Uterus (tissue), 4 donors: ENCODE data around the gene ICE1. TPM values are rescaled to one million over a fixed set of nuclear protein-coding genes. Genes with fewer than 3 reads are reported as not detected.

Experiments used
- DNase-seq, 2 donors: peaks; one replicate each; pipeline ENCODE4 v3.0.0-alpha.2; 2019 to 2020
- H3K27ac ChIP-seq, 2 donors: fragments of 200-600 bp; sonication (generic); 1 replicate in 1 of 2; 2 replicates in 1 of 2; pipeline ENCODE4 v1.5.1; 2016 to 2018
- H3K27me3 ChIP-seq, 2 donors: fragments of 200-600 bp; sonication (generic); one replicate each; pipeline ENCODE4 v1.5.1; 2018 to 2019; ENCODE audit warnings: control low read depth in 1 of 2
- H3K36me3 ChIP-seq, 2 donors: fragments of 200-600 bp; sonication (generic); one replicate each; pipeline ENCODE4 v1.5.1; 2019; ENCODE audit warnings: control low read depth in 1 of 2
- H3K4me1 ChIP-seq, 2 donors: fragments of 200-600 bp; sonication (generic); one replicate each; pipeline ENCODE4 v1.5.1; 2018 to 2019; ENCODE audit warnings: control low read depth in 1 of 2
- H3K4me3 ChIP-seq, 2 donors: fragments of 200-600 bp; sonication (generic); 1 replicate in 1 of 2; 2 replicates in 1 of 2; pipeline ENCODE4 v1.5.1; 2018 to 2019; ENCODE audit warnings: mild to moderate bottlenecking in 1 of 2
- H3K9me3 ChIP-seq, 2 donors: fragments of 200-600 bp; sonication (generic); one replicate each; pipeline ENCODE4 v1.5.1; 2019; ENCODE audit warnings: control low read depth in 1 of 2
- CTCF ChIP-seq, 4 experiments: fragments of 200-600 bp in 2 of 4; fragments of 450-650 bp in 2 of 4; sonication (generic) in 2 of 4; IDR thresholded peaks; one replicate each; pipeline ENCODE4 v1.5.1; 2016 to 2019; ENCODE audit warnings: antibody characterized with exemption in 4 of 4, mild to moderate bottlenecking in 2 of 4, moderate library complexity in 1 of 4
- POLR2A ChIP-seq, 2 donors: fragments of 450-650 bp; IDR thresholded peaks; one replicate each; pipeline ENCODE4 v1.6.1; 2016; ENCODE audit warnings: antibody characterized with exemption in 2 of 2, mild to moderate bottlenecking in 1 of 2, moderate library complexity in 1 of 2
- intact Hi-C: fragments of 100-400 bp; cut with DNase I; formaldehyde crosslinking; loops from one replicate; pipeline ENCODE4 v1.15.1; 2023; ENCODE audit warnings: low total_unique reads
- total RNA-seq, 4 donors: library from RNA; depleted of rRNA in 3 of 4; stranded (reverse); fragments of >200 nt in 3 of 4; gene quantifications; one replicate each; pipeline versions ENCODE4 v1.1.0 to v1.2.4, GENCODE V29; 2014 to 2023
- donor health status: DM: yes; HTN: yes; CAD: no.

The ICE1 gene
- total RNA-seq, 4 donors from 2014 or later, result 23.2 to 218 (median 55.1) TPM

GRCh38 chr5:5377780-5378179 lies 44.7 kb upstream of the ICE1 start:
- TF ChIP-seq POLR2A (IDR thresholded peaks at IDR 0.05) (no peak), CTCF (IDR thresholded peaks at IDR 0.05) (no peak)
- intact Hi-C loops, result no loop called here
- Histone ChIP-seq H3K4me1 (peaks cover 0 to 9% of the 10 kb centered on the region in 2 donors), H3K36me3 (no peaks in the 10 kb centered on the region), H3K9me3 (no peaks in the 10 kb centered on the region), H3K27ac (no peak overlapping the region), H3K4me3 (no peak overlapping the region), H3K27me3 (no peaks in the 10 kb centered on the region)
- no peak for DNase-seq

DNA sequence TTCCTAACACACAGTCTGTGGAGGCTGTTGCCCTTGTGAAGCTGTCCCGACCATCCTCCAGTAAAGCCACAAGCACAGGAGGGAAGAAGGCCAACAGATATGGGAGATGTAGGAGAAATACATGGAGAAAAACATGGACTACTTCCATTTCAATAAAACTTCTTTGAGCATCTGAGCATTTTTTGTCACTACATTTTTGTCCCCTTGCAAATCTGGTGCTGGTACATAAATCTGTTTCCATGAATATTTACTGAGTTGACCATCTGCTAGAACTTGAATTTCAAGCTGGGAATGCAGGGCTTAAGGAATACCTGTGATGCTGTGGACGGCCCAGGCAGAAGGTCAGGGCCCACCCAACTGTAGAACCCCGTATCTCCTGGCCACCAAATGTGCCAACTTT lies 43.9 kb upstream of the ICE1 start:
- H3K4me3 ChIP-seq, result no peak overlapping the region
- no peak for TF ChIP-seq POLR2A (IDR thresholded peaks at IDR 0.05)
- TF ChIP-seq CTCF (IDR thresholded peaks at IDR 0.05), result no peak
- no peak for DNase-seq
- peaks cover 0 to 9% of the 10 kb centered on the region in 2 donors for H3K4me1 ChIP-seq
- H3K27ac ChIP-seq, result no peak overlapping the region
- no peaks in the 10 kb centered on the region for H3K27me3 ChIP-seq
- H3K9me3 ChIP-seq, result no peaks in the 10 kb centered on the region
- no peaks in the 10 kb centered on the region for H3K36me3 ChIP-seq
- intact Hi-C loops, result no loop called here

DNA sequence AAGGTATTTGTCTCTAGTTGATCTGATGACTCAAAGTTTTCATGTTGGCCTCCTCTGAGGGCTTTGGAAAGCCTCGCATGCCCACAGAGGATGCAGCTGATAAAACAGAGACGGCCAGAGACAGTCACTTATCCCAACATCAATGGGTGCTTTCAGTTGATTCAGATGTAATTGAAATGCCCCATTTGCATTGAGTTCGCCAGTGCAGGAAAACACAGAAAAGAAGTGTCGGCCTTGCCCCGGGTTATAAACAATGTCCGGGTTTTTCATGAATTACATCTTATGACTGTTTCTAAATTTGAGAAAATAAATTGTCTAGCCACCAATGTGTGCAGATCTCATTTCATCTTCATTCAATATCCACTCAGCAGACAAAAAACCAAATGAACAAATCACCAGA lies 42.2 kb upstream of the ICE1 start:
- TF ChIP-seq CTCF (IDR thresholded peaks at IDR 0.05), result no peak

GRCh38 chr5:5381310-5381913 lies 41.1 kb upstream of the ICE1 start:
- DNase-seq, result no peak
- TF ChIP-seq CTCF (IDR thresholded peaks at IDR 0.05) (no peak), POLR2A (IDR thresholded peaks at IDR 0.05) (no peak)

More for the DNA sequence above, 42.2 kb upstream of the ICE1 start:
- H3K9me3 ChIP-seq, result no peaks in the 10 kb centered on the region
- intact Hi-C loops, result no loop called here
- H3K36me3 ChIP-seq, result no peaks in the 10 kb centered on the region
- peaks cover 0 to 13% of the 10 kb centered on the region in 2 donors for H3K4me1 ChIP-seq
- H3K27me3 ChIP-seq, result no peaks in the 10 kb centered on the region
- H3K27ac ChIP-seq, result no peak overlapping the region
- DNase-seq, result no peak
- no peak overlapping the region for H3K4me3 ChIP-seq

GRCh38 chr5:5383461-5383860 lies 39.0 kb upstream of the ICE1 start:
- Histone ChIP-seq H3K36me3 (no peaks in the 10 kb centered on the region), H3K4me1 (peaks cover 0 to 13% of the 10 kb centered on the region in 2 donors), H3K27me3 (no peaks in the 10 kb centered on the region), H3K4me3 (no peak overlapping the region), H3K9me3 (no peaks in the 10 kb centered on the region), H3K27ac (no peak overlapping the region)
- intact Hi-C loops, result no loop called here
- DNase-seq, result no peak
- TF ChIP-seq CTCF (IDR thresholded peaks at IDR 0.05), result no peak
- TF ChIP-seq POLR2A (IDR thresholded peaks at IDR 0.05), result no peak

More at GRCh38 chr5:5381310-5381913, 41.1 kb upstream of the ICE1 start:
- intact Hi-C loops, result no loop called here
- no peaks in the 10 kb centered on the region for H3K27me3 ChIP-seq
- no peaks in the 10 kb centered on the region for H3K9me3 ChIP-seq
- no peaks in the 10 kb centered on the region for H3K36me3 ChIP-seq
- H3K4me3 ChIP-seq, result no peak overlapping the region
- H3K4me1 ChIP-seq, result peaks cover 0 to 13% of the 10 kb centered on the region in 2 donors
- no peak overlapping the region for H3K27ac ChIP-seq
